K562 (cell line): ENCODE data around the gene TMEM132C. TPM values are rescaled to one million over a fixed set of nuclear protein-coding genes. Genes with fewer than 3 reads are reported as not detected.

Source experiments
- CREBBP ChIP-seq: IDR thresholded peaks from one replicate; pipeline ENCODE4 v1.6.1; 2012; ENCODE audit warnings: low read depth, mild to moderate bottlenecking, control low read depth, inconsistent platforms, low read length
- polyA plus RNA-seq, 8 experiments: library from polyadenylated mRNA; depleted of rRNA in 4 of 8; stranded (reverse) in 5 of 8; unstranded in 3 of 8; fragments of >200 nt; fragmentation: Nextera tagmentation in 2 of 8; fragmentation: Illumina TruSeq in 1 of 8; extraction: Ambion mirVana in 2 of 8; extraction: Trizol in 1 of 8; gene quantifications; 2 replicates each; pipeline versions ENCODE4 v1.2.1 to v1.2.3, GENCODE V29; 2011 to 2014; ENCODE audit warnings: inconsistent platforms in 1 of 8, missing spikeins in 1 of 8
- total RNA-seq, 7 experiments: library from RNA; depleted of rRNA in 6 of 7; stranded (reverse); fragments of >200 nt in 6 of 7; fragmentation: Illumina TruSeq in 2 of 7; extraction: Trizol in 2 of 7; gene quantifications; 2 replicates each; pipeline versions ENCODE4 v1.2.1 to v1.2.3, GENCODE V29; 2011 to 2021; ENCODE audit warnings: low replicate concordance in 1 of 7
- TF ChIP-seq, protein P1 (sequence below): fragments of 450-650 bp; IDR thresholded peaks from 2 replicates; pipeline ENCODE4 v1.6.1; 2016; ENCODE audit warnings: mild to moderate bottlenecking, moderate library complexity
- TF ChIP-seq, protein P2 (sequence below): sonication (generic); formaldehyde crosslinking; IDR thresholded peaks from 2 replicates; pipeline ENCODE4 v1.8.0; 2022; ENCODE audit warnings: mild to moderate bottlenecking, missing genetic modification reagents

The TMEM132C gene
- total and polyA plus RNA-seq, 9 of the 15 experiments (the other 6 are each of a cell fraction or from before 2014, with no cell fraction given), result not detected

DNA sequence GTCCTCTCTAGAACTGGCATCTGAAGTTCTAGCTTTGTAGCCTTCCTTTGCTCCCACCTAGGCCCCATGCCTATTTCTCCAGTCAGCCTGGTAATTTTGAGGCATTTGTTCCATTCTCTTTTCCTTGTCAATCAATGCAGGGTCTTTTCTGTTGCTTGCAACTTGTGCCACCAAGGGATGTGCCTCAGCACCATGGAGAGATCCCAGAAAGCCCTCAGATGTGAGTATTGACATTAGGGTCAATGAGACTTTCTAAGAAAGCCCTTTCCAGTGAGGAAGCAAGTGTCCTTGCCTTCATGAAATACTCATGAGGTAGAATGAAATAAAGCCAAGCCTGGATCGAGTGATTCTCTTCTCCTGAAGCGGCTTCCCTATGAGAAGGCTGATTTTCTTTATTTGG, 342.9 kb downstream of the TMEM132C start (continued):
- TF ChIP-seq, protein P1, sequence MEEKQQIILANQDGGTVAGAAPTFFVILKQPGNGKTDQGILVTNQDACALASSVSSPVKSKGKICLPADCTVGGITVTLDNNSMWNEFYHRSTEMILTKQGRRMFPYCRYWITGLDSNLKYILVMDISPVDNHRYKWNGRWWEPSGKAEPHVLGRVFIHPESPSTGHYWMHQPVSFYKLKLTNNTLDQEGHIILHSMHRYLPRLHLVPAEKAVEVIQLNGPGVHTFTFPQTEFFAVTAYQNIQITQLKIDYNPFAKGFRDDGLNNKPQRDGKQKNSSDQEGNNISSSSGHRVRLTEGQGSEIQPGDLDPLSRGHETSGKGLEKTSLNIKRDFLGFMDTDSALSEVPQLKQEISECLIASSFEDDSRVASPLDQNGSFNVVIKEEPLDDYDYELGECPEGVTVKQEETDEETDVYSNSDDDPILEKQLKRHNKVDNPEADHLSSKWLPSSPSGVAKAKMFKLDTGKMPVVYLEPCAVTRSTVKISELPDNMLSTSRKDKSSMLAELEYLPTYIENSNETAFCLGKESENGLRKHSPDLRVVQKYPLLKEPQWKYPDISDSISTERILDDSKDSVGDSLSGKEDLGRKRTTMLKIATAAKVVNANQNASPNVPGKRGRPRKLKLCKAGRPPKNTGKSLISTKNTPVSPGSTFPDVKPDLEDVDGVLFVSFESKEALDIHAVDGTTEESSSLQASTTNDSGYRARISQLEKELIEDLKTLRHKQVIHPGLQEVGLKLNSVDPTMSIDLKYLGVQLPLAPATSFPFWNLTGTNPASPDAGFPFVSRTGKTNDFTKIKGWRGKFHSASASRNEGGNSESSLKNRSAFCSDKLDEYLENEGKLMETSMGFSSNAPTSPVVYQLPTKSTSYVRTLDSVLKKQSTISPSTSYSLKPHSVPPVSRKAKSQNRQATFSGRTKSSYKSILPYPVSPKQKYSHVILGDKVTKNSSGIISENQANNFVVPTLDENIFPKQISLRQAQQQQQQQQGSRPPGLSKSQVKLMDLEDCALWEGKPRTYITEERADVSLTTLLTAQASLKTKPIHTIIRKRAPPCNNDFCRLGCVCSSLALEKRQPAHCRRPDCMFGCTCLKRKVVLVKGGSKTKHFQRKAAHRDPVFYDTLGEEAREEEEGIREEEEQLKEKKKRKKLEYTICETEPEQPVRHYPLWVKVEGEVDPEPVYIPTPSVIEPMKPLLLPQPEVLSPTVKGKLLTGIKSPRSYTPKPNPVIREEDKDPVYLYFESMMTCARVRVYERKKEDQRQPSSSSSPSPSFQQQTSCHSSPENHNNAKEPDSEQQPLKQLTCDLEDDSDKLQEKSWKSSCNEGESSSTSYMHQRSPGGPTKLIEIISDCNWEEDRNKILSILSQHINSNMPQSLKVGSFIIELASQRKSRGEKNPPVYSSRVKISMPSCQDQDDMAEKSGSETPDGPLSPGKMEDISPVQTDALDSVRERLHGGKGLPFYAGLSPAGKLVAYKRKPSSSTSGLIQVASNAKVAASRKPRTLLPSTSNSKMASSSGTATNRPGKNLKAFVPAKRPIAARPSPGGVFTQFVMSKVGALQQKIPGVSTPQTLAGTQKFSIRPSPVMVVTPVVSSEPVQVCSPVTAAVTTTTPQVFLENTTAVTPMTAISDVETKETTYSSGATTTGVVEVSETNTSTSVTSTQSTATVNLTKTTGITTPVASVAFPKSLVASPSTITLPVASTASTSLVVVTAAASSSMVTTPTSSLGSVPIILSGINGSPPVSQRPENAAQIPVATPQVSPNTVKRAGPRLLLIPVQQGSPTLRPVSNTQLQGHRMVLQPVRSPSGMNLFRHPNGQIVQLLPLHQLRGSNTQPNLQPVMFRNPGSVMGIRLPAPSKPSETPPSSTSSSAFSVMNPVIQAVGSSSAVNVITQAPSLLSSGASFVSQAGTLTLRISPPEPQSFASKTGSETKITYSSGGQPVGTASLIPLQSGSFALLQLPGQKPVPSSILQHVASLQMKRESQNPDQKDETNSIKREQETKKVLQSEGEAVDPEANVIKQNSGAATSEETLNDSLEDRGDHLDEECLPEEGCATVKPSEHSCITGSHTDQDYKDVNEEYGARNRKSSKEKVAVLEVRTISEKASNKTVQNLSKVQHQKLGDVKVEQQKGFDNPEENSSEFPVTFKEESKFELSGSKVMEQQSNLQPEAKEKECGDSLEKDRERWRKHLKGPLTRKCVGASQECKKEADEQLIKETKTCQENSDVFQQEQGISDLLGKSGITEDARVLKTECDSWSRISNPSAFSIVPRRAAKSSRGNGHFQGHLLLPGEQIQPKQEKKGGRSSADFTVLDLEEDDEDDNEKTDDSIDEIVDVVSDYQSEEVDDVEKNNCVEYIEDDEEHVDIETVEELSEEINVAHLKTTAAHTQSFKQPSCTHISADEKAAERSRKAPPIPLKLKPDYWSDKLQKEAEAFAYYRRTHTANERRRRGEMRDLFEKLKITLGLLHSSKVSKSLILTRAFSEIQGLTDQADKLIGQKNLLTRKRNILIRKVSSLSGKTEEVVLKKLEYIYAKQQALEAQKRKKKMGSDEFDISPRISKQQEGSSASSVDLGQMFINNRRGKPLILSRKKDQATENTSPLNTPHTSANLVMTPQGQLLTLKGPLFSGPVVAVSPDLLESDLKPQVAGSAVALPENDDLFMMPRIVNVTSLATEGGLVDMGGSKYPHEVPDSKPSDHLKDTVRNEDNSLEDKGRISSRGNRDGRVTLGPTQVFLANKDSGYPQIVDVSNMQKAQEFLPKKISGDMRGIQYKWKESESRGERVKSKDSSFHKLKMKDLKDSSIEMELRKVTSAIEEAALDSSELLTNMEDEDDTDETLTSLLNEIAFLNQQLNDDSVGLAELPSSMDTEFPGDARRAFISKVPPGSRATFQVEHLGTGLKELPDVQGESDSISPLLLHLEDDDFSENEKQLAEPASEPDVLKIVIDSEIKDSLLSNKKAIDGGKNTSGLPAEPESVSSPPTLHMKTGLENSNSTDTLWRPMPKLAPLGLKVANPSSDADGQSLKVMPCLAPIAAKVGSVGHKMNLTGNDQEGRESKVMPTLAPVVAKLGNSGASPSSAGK, result no peak
- no peak for TF ChIP-seq CREBBP
- TF ChIP-seq, protein P2, sequence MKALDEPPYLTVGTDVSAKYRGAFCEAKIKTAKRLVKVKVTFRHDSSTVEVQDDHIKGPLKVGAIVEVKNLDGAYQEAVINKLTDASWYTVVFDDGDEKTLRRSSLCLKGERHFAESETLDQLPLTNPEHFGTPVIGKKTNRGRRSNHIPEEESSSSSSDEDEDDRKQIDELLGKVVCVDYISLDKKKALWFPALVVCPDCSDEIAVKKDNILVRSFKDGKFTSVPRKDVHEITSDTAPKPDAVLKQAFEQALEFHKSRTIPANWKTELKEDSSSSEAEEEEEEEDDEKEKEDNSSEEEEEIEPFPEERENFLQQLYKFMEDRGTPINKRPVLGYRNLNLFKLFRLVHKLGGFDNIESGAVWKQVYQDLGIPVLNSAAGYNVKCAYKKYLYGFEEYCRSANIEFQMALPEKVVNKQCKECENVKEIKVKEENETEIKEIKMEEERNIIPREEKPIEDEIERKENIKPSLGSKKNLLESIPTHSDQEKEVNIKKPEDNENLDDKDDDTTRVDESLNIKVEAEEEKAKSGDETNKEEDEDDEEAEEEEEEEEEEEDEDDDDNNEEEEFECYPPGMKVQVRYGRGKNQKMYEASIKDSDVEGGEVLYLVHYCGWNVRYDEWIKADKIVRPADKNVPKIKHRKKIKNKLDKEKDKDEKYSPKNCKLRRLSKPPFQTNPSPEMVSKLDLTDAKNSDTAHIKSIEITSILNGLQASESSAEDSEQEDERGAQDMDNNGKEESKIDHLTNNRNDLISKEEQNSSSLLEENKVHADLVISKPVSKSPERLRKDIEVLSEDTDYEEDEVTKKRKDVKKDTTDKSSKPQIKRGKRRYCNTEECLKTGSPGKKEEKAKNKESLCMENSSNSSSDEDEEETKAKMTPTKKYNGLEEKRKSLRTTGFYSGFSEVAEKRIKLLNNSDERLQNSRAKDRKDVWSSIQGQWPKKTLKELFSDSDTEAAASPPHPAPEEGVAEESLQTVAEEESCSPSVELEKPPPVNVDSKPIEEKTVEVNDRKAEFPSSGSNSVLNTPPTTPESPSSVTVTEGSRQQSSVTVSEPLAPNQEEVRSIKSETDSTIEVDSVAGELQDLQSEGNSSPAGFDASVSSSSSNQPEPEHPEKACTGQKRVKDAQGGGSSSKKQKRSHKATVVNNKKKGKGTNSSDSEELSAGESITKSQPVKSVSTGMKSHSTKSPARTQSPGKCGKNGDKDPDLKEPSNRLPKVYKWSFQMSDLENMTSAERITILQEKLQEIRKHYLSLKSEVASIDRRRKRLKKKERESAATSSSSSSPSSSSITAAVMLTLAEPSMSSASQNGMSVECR (CRISPR knock-in tag), result no peak
